Endothelial cell (in vitro differentiated cells): ENCODE data around the gene FRMD1. TPM values are rescaled to one million over a fixed set of nuclear protein-coding genes. Genes with fewer than 3 reads are reported as not detected.

Experiments used
- DNase-seq: peaks from one replicate; pipeline ENCODE4 v3.0.0; 2021; ENCODE audit warnings: low spot score
- H3K27ac Mint-ChIP-seq: one replicate; pipeline ENCODE4 v1.8.0; 2021; ENCODE audit warnings: mixed read lengths, inconsistent platforms; ENCODE audit not compliant: unreplicated experiment
- H3K27me3 Mint-ChIP-seq: one replicate; pipeline ENCODE4 v1.8.0; 2021; ENCODE audit warnings: mild to moderate bottlenecking, moderate library complexity, mixed read lengths, inconsistent platforms; ENCODE audit not compliant: unreplicated experiment
- H3K36me3 Mint-ChIP-seq: one replicate; pipeline ENCODE4 v1.8.0; 2021; ENCODE audit warnings: mild to moderate bottlenecking, low read depth, mixed read lengths, inconsistent platforms; ENCODE audit not compliant: unreplicated experiment
- H3K4me1 Mint-ChIP-seq: one replicate; pipeline ENCODE4 v1.8.0; 2021; ENCODE audit warnings: mild to moderate bottlenecking, mixed read lengths, inconsistent platforms; ENCODE audit not compliant: unreplicated experiment
- H3K4me3 Mint-ChIP-seq: one replicate; pipeline ENCODE4 v1.8.0; 2021; ENCODE audit warnings: mild to moderate bottlenecking, mixed read lengths, inconsistent platforms; ENCODE audit not compliant: unreplicated experiment
- H3K9me3 Mint-ChIP-seq: one replicate; pipeline ENCODE4 v1.8.0; 2021; ENCODE audit warnings: mixed read lengths, inconsistent platforms; ENCODE audit not compliant: unreplicated experiment
- CTCF ChIP-seq: fragments of 200-600 bp; sonication (generic); IDR thresholded peaks from one replicate; pipeline ENCODE4 v1.5.0; 2021; ENCODE audit warnings: antibody characterized with exemption; ENCODE audit not compliant: unreplicated experiment
- total RNA-seq: library from RNA; stranded (reverse); fragmentation: NEBNext Ultra II Directional; extraction: Animal tissue kit (Norgen Biotek cat#: 25700); gene quantifications from one replicate; pipeline ENCODE4 v1.2.1, GENCODE V29; 2021; ENCODE audit not compliant: unreplicated experiment

Gene FRMD1
- total RNA-seq, 1 donor from 2014 or later = 0.05 TPM

DNA sequence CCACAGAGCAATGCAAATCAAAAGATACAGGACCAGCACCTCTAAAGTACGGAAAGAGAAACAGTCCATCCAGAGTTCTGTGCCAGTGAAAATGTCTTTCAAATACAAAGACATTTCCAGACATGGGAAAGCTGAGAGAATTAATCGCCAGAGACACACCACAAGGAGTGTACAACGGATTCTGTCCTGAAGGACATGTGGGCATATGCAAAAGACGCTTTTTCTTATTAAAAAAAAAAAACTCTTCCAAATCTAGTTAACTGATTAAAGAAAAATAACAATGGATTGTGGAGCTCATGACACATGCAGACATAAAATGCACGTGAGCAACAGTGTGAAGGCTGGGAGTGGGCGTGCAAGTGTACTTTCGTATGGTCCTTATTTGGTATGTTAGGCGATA, 58.8 kb downstream of the FRMD1 start:
- no peak for DNase-seq
- Mint-ChIP-seq H3K4me3 (no peak overlapping the region), H3K9me3 (no peaks in the 10 kb centered on the region), H3K36me3 (no peaks in the 10 kb centered on the region), H3K27me3 (peaks cover 2% of the 10 kb centered on the region), H3K4me1 (no peaks in the 10 kb centered on the region), H3K27ac (no peak overlapping the region)
- no peak for TF ChIP-seq CTCF

DNA sequence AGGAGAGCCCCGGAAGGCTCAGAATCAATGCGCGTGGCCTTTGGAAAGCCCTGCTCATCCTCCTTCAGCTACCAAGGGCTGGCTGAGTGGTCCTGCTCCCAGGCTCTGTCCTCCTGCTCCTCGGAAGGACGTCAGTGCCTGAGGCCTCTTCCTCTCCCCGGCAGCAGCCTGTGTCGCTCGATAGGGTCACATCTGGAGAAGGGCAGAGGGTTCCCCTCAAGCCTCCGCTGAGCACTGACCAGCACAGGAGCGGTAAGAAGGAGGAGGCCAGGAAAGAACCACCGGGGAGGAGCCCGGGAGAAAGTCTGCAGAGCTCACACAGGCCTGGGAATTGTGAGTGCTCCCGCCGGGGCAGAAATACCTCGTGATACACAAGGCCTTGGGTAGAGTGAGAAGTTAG, 60.3 kb downstream of the FRMD1 start:
- H3K36me3 Mint-ChIP-seq = no peaks in the 10 kb centered on the region
- no peak overlapping the region for H3K27ac Mint-ChIP-seq
- no peak overlapping the region for H3K4me3 Mint-ChIP-seq
- no peak for DNase-seq
- H3K27me3 Mint-ChIP-seq = peaks cover 2% of the 10 kb centered on the region
- no peaks in the 10 kb centered on the region for H3K9me3 Mint-ChIP-seq
- no peaks in the 10 kb centered on the region for H3K4me1 Mint-ChIP-seq
- TF ChIP-seq CTCF = no peak

GRCh38 chr6:168017629-168018028, 61.4 kb downstream of the FRMD1 start:
- H3K4me3 Mint-ChIP-seq = no peak overlapping the region
- no peaks in the 10 kb centered on the region for H3K36me3 Mint-ChIP-seq
- H3K9me3 Mint-ChIP-seq = no peaks in the 10 kb centered on the region
- H3K27ac Mint-ChIP-seq = no peak overlapping the region
- no peak for DNase-seq
- no peaks in the 10 kb centered on the region for H3K4me1 Mint-ChIP-seq
- peaks cover 2% of the 10 kb centered on the region for H3K27me3 Mint-ChIP-seq
- no peak for TF ChIP-seq CTCF

- Mint-ChIP-seq H3K27me3 (peaks cover 2% of the 10 kb centered on the region), H3K36me3 (no peaks in the 10 kb centered on the region), H3K27ac (no peak overlapping the region), H3K4me3 (no peak overlapping the region), H3K4me1 (no peaks in the 10 kb centered on the region), H3K9me3 (no peaks in the 10 kb centered on the region)
- no peak for DNase-seq
- TF ChIP-seq CTCF = no peak
These were observed 62.1 kb downstream of the FRMD1 start for GRCh38 chr6:168016721-168017525.

- TF ChIP-seq CTCF = no peak
- DNase-seq = no peak
- Mint-ChIP-seq H3K9me3 (no peaks in the 10 kb centered on the region), H3K36me3 (no peaks in the 10 kb centered on the region), H3K4me3 (no peak overlapping the region), H3K4me1 (no peaks in the 10 kb centered on the region), H3K27me3 (peaks cover 2% of the 10 kb centered on the region), H3K27ac (no peak overlapping the region)
These were observed 62.8 kb downstream of the FRMD1 start for GRCh38 chr6:168016176-168016620.
